Measurements from ENCODE around the gene FAM174B. TPM values are rescaled to one million over a fixed set of nuclear protein-coding genes. Genes with fewer than 3 reads are reported as not detected.

The FAM174B gene
- 10 to 100 TPM in 1 of 8 experiments, 1 to 10 TPM in 7; 2.9 to 13.8 (median 8.0) TPM for total RNA-seq

DNA sequence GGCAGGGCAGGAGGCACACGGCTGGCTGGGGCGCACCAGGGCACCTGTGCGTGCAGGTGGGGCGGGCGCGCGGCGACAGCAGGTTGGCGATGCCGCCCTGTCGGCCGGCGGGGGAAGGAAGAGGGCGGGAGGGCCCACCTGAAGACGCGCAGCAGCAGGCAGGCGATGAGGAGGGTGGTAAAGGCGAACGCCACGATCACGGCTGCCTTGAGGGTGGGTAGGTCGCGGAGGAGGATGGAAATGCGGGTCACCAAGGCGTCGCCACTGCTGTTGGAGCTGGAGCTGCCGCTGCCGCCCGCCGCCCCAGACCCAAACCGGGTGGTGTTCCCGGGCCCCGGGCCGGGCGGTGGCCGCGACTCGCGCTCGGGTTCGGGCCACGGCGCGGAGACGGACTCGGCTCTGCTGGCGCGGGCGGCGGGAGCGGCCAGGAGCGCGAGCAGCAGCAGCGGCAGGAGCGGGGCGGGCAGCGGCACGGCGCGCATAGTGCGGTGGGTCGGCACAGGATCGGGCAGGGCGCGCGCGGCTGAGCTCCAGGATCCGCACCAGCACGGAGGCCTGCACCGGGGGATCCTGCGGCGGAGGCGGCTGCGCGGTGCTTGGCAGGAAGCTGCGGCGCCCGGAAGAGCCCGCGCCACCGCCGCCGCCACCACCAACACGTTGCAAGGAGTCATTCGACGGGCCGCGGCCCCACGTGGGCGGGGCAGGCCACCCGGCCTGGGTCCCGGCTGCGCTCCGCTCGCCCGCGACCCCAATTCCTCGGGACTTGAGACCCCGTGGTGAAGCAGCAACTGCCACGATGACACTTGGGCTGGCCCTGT is at the start of gene FAM174B:
Gene FAM174B, minus strand, starts transcription at position 598 of the 818 bp plus-strand sequence.
- Histone ChIP-seq H3K4me1 (replicated peaks in 1 of 2) (peaks cover 3 to 11% of the 10 kb centered on the region in 2 donors), H3K27ac (peak within 1 kb of the TSS in 1 of 2 donors; percentile 4), H3K4me3 (peak within 1 kb of the TSS; percentile 46 to 56 (median 49))
- in situ Hi-C loops (cut with MboI; ENCODE audit: low pct_unique_long_range_greater_than_20kb in 2 of 9, low sequenced_read_pairs in 9 of 9, unreplicated experiment in 9 of 9): no loop called here
- ATAC-seq (replicated peaks in 6 of 8): peak; percentile 80 to 91 (median 88)
- 0 to 9% (median 3%) methylated on average over 1 to 10 of the region's 100 CpGs; no CpG with 5 or more reads in 6 of the 10 experiments for WGBS, 10 experiments

- Histone ChIP-seq H3K4me1 (replicated peaks in 1 of 2) (peaks cover 0 to 3% of the 10 kb centered on the region in 2 donors), H3K4me3 (no peak overlapping the region), H3K27ac (no peak overlapping the region)
- in situ Hi-C loops (cut with MboI; ENCODE audit: low pct_unique_long_range_greater_than_20kb in 2 of 9, low sequenced_read_pairs in 9 of 9, unreplicated experiment in 9 of 9): no loop called here
- no peak for ATAC-seq (replicated peaks in 6 of 8)
- 50 to 100% (median 82%) methylated on average over 1 to 5 of the region's 5 CpGs for WGBS, 10 experiments
These were observed 40.5 kb upstream of the FAM174B start for GRCh38 chr15:92696096-92696495.

GRCh38 chr15:92693691-92694331 is 38.2 kb upstream of the FAM174B start:
- 20 to 77% (median 55%) methylated on average over 1 to 5 of the region's 5 CpGs; no CpG with 5 or more reads in 4 of the 10 experiments for WGBS, 10 experiments
- no peak overlapping the region for H3K27ac ChIP-seq
- H3K4me1 ChIP-seq (replicated peaks in 1 of 2): peaks cover 0 to 11% of the 10 kb centered on the region in 2 donors
- in situ Hi-C loops (cut with MboI; ENCODE audit: low pct_unique_long_range_greater_than_20kb in 2 of 9, low sequenced_read_pairs in 9 of 9, unreplicated experiment in 9 of 9): no loop called here
- no peak overlapping the region for H3K4me3 ChIP-seq
- peak in 4 of 8 experiments; percentile 32 to 87 (median 69) for ATAC-seq (replicated peaks in 6 of 8)

GRCh38 chr15:92690395-92690794 is 34.8 kb upstream of the FAM174B start:
- in situ Hi-C loops (cut with MboI; ENCODE audit: low pct_unique_long_range_greater_than_20kb in 2 of 9, low sequenced_read_pairs in 9 of 9, unreplicated experiment in 9 of 9): no loop called here
- peak in 4 of 8 experiments; percentile 25 to 87 (median 55) for ATAC-seq (replicated peaks in 6 of 8)
- Histone ChIP-seq H3K4me3 (no peak overlapping the region), H3K27ac (peak overlapping the region in 1 of 2 donors; percentile 20), H3K4me1 (replicated peaks in 1 of 2) (peaks cover 0 to 11% of the 10 kb centered on the region in 2 donors)
- 36 to 82% (median 75%) methylated on average over 2 to 3 of the region's 3 CpGs; no CpG with 5 or more reads in 1 of the 10 experiments for WGBS, 10 experiments

- Histone ChIP-seq H3K4me3 (no peak overlapping the region), H3K4me1 (replicated peaks in 1 of 2) (peaks cover 0 to 11% of the 10 kb centered on the region in 2 donors), H3K27ac (no peak overlapping the region)
- 60 to 100% (median 76%) methylated on average over 1 of the region's 1 CpG; no CpG with 5 or more reads in 4 of the 10 experiments for WGBS, 10 experiments
- in situ Hi-C loops (cut with MboI; ENCODE audit: low pct_unique_long_range_greater_than_20kb in 2 of 9, low sequenced_read_pairs in 9 of 9, unreplicated experiment in 9 of 9): no loop called here
- no peak for ATAC-seq (replicated peaks in 6 of 8)
These were observed 32.2 kb upstream of the FAM174B start for GRCh38 chr15:92687746-92688145.

DNA sequence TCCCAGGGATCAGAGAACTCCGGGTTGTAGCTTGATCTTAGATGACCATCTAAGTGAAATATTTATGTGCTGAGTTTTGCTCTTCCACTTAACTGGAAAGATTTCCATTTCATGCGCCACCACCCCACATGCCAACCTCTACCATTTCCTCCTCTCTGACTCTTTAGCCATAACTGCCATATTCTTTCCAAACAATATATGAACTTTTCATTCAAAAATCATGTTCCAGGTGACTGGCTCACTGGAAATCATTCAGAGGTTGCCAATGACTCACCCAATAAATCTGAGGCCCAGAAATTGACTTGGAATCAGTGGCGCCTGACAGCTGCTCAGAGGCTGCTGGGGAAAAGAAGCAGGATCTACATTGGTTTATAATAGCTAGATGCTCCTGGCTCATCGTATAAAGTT is 31.6 kb upstream of the FAM174B start:
- no peak overlapping the region for H3K4me3 ChIP-seq
- no peak overlapping the region for H3K27ac ChIP-seq
- 30 to 100% (median 81%) methylated on average over 1 to 4 of the region's 4 CpGs; no CpG with 5 or more reads in 1 of the 10 experiments for WGBS, 10 experiments
- H3K4me1 ChIP-seq (replicated peaks in 1 of 2): peaks cover 0 to 11% of the 10 kb centered on the region in 2 donors
- peak in 5 of 8 experiments; percentile 15 to 77 (median 75) for ATAC-seq (replicated peaks in 6 of 8)
- in situ Hi-C loops (cut with MboI; ENCODE audit: low pct_unique_long_range_greater_than_20kb in 2 of 9, low sequenced_read_pairs in 9 of 9, unreplicated experiment in 9 of 9): no loop called here

- no peak overlapping the region for H3K27ac ChIP-seq
- H3K4me3 ChIP-seq: no peak overlapping the region
- 18 to 83% (median 80%) methylated on average over 1 to 6 of the region's 6 CpGs; no CpG with 5 or more reads in 4 of the 10 experiments for WGBS, 10 experiments
- ATAC-seq (replicated peaks in 6 of 8): peak in 3 of 8 experiments; percentile 23 to 76 (median 39)
- in situ Hi-C loops (cut with MboI; ENCODE audit: low pct_unique_long_range_greater_than_20kb in 2 of 9, low sequenced_read_pairs in 9 of 9, unreplicated experiment in 9 of 9): no loop called here
- H3K4me1 ChIP-seq (replicated peaks in 1 of 2): peaks cover 4 to 8% of the 10 kb centered on the region in 2 donors
These were observed 27.9 kb upstream of the FAM174B start for GRCh38 chr15:92683511-92683834.

- 18 to 87% (median 75%) methylated on average over 1 to 6 of the region's 7 CpGs; no CpG with 5 or more reads in 1 of the 10 experiments for WGBS, 10 experiments
- peak in 2 of 8 experiments; percentile 26 to 32 for ATAC-seq (replicated peaks in 6 of 8)
These were observed 27.4 kb upstream of the FAM174B start for GRCh38 chr15:92682741-92683510.

DNA sequence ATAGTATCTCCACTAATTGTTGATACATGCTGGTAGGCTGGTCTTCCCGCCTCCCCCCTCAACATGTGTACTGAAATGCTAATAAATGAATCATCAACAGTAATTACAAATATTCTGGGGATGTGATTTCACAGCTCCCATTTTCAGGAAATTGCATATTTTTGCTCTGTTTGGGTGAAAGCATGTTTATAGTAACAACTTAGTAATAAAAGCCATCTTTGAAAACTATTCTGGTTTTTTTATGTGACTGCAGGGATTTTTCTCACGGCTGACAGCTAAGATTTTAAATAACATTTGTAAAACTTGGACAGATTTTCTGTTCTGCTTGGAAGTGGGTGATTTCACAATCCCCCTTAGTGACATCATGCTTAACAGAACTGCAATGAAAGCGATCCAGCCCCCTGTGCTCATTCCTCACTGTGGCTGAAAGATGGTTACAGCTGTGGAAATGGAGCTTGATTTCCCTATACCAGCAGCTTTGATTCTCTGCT is 25.6 kb upstream of the FAM174B start:
- in situ Hi-C loops (cut with MboI; ENCODE audit: low pct_unique_long_range_greater_than_20kb in 2 of 9, low sequenced_read_pairs in 9 of 9, unreplicated experiment in 9 of 9): no loop called here
- peak; percentile 73 to 97 (median 90) for ATAC-seq (replicated peaks in 6 of 8)
- WGBS, 10 experiments: 0 to 100% (median 54%) methylated on average over 1 to 3 of the region's 3 CpGs
- peak overlapping the region in 1 of 2 donors; percentile 42 for H3K27ac ChIP-seq
- peaks cover 8% of the 10 kb centered on the region in 2 donors for H3K4me1 ChIP-seq (replicated peaks in 1 of 2)
- H3K4me3 ChIP-seq: no peak overlapping the region

More at GRCh38 chr15:92682741-92683510, 27.4 kb upstream of the FAM174B start:
- in situ Hi-C loops (cut with MboI; ENCODE audit: low pct_unique_long_range_greater_than_20kb in 2 of 9, low sequenced_read_pairs in 9 of 9, unreplicated experiment in 9 of 9): no loop called here
- Histone ChIP-seq H3K27ac (no peak overlapping the region), H3K4me1 (replicated peaks in 1 of 2) (peaks cover 7 to 8% of the 10 kb centered on the region in 2 donors), H3K4me3 (no peak overlapping the region)

DNA sequence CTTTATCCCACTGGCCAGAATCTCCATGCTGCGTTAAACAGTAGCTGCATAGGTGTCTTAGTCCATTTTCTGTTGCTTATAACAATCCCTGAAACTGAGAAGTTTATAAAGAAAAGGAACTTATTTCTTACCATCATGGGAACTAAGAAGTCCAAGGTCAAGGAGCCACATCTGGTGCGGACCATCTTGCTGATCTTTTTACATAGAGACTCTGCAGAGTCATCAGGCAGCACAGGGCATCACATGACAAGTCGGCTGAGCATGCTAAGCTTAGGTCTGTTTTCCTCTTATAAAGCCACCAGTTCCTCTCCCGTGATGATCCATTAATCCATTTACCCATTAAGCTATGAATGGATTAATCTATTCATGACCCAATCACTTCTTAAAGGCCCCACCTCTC is 22.4 kb upstream of the FAM174B start:
- 60 to 100% (median 79%) methylated on average over 1 to 4 of the region's 4 CpGs; no CpG with 5 or more reads in 1 of the 10 experiments for WGBS, 10 experiments
- no peak overlapping the region for H3K4me3 ChIP-seq
- in situ Hi-C loops (cut with MboI; ENCODE audit: low pct_unique_long_range_greater_than_20kb in 2 of 9, low sequenced_read_pairs in 9 of 9, unreplicated experiment in 9 of 9): no loop called here
- H3K4me1 ChIP-seq (replicated peaks in 1 of 2): peaks cover 12 to 18% of the 10 kb centered on the region in 2 donors
- peak in 6 of 8 experiments; percentile 18 to 80 (median 64) for ATAC-seq (replicated peaks in 6 of 8)
- no peak overlapping the region for H3K27ac ChIP-seq

DNA sequence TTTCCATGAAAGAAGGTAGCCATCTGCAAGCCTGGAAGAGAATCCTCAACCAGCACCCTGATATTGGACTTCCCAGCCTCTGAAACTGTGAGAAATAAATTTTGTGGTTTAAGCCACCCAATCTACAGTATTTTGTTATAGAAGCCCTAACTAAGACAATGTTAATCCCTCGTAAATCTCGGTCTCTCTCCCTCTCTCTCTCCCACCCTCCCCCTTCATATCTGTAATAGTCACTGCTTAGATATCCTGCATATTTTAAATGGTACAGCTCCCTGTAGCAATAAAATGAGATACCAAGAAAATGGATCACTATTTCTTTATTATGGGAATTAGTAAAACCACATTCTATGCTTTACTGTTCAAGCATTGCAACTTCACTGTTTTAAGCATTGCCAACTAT is 21.0 kb upstream of the FAM174B start:
- no peak for ATAC-seq (replicated peaks in 6 of 8)
- in situ Hi-C loops (cut with MboI; ENCODE audit: low pct_unique_long_range_greater_than_20kb in 2 of 9, low sequenced_read_pairs in 9 of 9, unreplicated experiment in 9 of 9): no loop called here
- WGBS, 10 experiments: 90 to 100% (median 100%) methylated on average over 2 of the region's 2 CpGs; no CpG with 5 or more reads in 6 of the 10 experiments

GRCh38 chr15:92675485-92675884 is 19.9 kb upstream of the FAM174B start:
- WGBS, 10 experiments: 40 to 75% (median 60%) methylated on average over 1 to 3 of the region's 4 CpGs; no CpG with 5 or more reads in 3 of the 10 experiments
- no peak overlapping the region for H3K4me3 ChIP-seq
- H3K4me1 ChIP-seq (replicated peaks in 1 of 2): peaks cover 9 to 20% of the 10 kb centered on the region in 2 donors
- H3K27ac ChIP-seq: no peak overlapping the region
- ATAC-seq (replicated peaks in 6 of 8): peak in 5 of 8 experiments; percentile 65 to 83 (median 71)
- in situ Hi-C loops (cut with MboI; ENCODE audit: low pct_unique_long_range_greater_than_20kb in 2 of 9, low sequenced_read_pairs in 9 of 9, unreplicated experiment in 9 of 9): no loop called here

More for the DNA sequence above, 21.0 kb upstream of the FAM174B start:
- Histone ChIP-seq H3K27ac (no peak overlapping the region), H3K4me3 (no peak overlapping the region), H3K4me1 (replicated peaks in 1 of 2) (peaks cover 16 to 23% of the 10 kb centered on the region in 2 donors)
